Measurements from ENCODE around the gene IRF8. TPM values are rescaled to one million over a fixed set of nuclear protein-coding genes. Genes with fewer than 3 reads are reported as not detected.
"Not testable (repeated sequence)": the region's sequence is repeated elsewhere in the genome, so short reads cannot be mapped to it uniquely, and the experiment has no call there.

The IRF8 gene
- total RNA-seq, 2 donors from 2014 or later, result 6.2 to 8.2 TPM

DNA sequence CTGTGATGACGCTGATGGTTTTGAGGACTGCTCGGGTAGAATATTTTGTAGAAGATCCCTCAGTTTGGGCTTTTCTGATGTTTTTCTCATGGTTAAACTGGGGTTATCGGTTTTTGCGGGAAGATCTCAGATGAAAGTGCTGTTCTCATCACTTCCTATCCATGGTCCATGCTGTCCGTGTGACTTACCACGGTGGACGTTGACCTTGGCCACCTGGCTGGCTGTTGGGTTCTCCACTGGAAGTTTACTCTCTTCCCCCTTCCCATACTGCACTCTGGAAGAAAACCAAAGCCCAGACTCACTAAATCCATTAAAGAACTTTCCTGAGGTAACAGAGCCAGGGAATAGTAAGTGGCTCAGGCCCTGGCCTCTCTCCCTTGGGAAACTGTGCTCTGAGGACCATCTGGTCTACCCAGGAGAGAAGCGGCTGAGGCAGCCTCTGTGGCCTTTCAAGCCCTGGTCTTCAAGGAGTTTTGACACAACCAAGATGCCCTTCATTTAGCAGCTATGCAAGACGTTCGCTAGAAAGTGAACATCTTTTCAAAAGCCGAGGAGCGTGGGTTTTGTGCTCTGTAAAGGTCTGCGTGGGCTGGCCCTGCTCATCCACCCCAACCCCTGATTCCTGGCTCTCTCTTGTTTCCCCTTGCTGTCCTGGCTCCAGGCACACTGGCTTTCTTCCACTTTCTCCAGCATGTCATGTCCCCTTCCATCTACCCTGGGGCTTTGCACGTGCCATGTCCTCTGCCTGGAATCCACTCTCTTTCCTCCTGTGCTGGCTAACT lies 43.1 kb downstream of the IRF8 start:
- Histone ChIP-seq H3K4me1 (no peaks in the 10 kb centered on the region), H3K4me3 (no peak overlapping the region), H3K36me3 (replicated peaks in 1 of 2; ENCODE audit: insufficient read depth in 1 of 2, low read depth in 2 of 2) (no peaks in the 10 kb centered on the region), H3K27ac (no peak overlapping the region), H3K27me3 (no peaks in the 10 kb centered on the region), H3K9me3 (no peaks in the 10 kb centered on the region)
- TF ChIP-seq POLR2A (IDR thresholded peaks at IDR 0.05) (no peak), CTCF (IDR thresholded peaks at IDR 0.05) (no peak)
- intact Hi-C loops (cut with DNase I), result no loop called here
- ATAC-seq, result no peak
- 60 to 62% methylated on average over 14 of the region's 14 CpGs for WGBS, 2 donors
- no peak for DNase-seq

- ATAC-seq; intact Hi-C loops (cut with DNase I): not testable (repeated sequence)
Observed at GRCh38 chr16:85942659-85943058, 43.7 kb downstream of the IRF8 start.

DNA sequence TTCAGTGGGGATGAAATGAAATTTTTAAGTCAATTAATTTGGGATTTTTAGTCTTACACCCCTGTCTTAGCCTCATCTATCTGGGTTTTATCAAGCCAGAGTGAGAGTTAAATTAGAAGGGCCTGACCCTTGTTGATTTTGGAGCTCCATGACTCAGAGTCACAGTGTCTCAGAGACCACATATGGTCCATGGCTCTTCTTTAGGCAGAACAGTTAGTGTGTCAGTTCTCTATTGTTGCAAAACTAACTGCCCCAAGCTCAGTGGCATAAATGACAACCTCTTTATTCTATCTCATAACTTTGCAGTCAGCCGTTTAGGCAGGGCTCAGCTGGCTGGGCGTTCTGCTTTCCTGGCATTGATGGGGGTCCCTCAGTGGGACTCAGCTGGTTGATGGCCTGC lies 44.7 kb downstream of the IRF8 start:
- no peak overlapping the region for H3K4me3 ChIP-seq
- H3K36me3 ChIP-seq (replicated peaks in 1 of 2; ENCODE audit: insufficient read depth in 1 of 2, low read depth in 2 of 2), result no peaks in the 10 kb centered on the region
- DNase-seq, result no peak
- ATAC-seq, result no peak
- no peaks in the 10 kb centered on the region for H3K27me3 ChIP-seq
- no peaks in the 10 kb centered on the region for H3K9me3 ChIP-seq
- H3K4me1 ChIP-seq, result no peaks in the 10 kb centered on the region
- 52 to 68% methylated on average over 2 of the region's 2 CpGs for WGBS, 2 donors
- intact Hi-C loops (cut with DNase I), result no loop called here
- no peak for TF ChIP-seq CTCF (IDR thresholded peaks at IDR 0.05)
- TF ChIP-seq POLR2A (IDR thresholded peaks at IDR 0.05), result no peak
- H3K27ac ChIP-seq, result no peak overlapping the region

More at GRCh38 chr16:85942659-85943058, 43.7 kb downstream of the IRF8 start:
- not testable (repeated sequence) for H3K27me3 ChIP-seq; H3K4me3 ChIP-seq; H3K9me3 ChIP-seq; H3K27ac ChIP-seq; H3K36me3 ChIP-seq (replicated peaks in 1 of 2; ENCODE audit: insufficient read depth in 1 of 2, low read depth in 2 of 2); H3K4me1 ChIP-seq; DNase-seq
- 80% methylated on average over 10 of the region's 10 CpGs for WGBS, 2 donors

GRCh38 chr16:85944572-85945423 lies 45.8 kb downstream of the IRF8 start:
- WGBS, 2 donors, result 65 to 68% methylated on average over 7 of the region's 7 CpGs
- TF ChIP-seq CTCF (IDR thresholded peaks at IDR 0.05) (no peak), POLR2A (IDR thresholded peaks at IDR 0.05) (no peak)
- intact Hi-C loops (cut with DNase I), result no loop called here
- ATAC-seq, result no peak
- Histone ChIP-seq H3K27ac (no peak overlapping the region), H3K27me3 (no peaks in the 10 kb centered on the region), H3K4me3 (no peak overlapping the region), H3K36me3 (replicated peaks in 1 of 2; ENCODE audit: insufficient read depth in 1 of 2, low read depth in 2 of 2) (no peaks in the 10 kb centered on the region), H3K4me1 (no peaks in the 10 kb centered on the region), H3K9me3 (no peaks in the 10 kb centered on the region)
- no peak for DNase-seq

GRCh38 chr16:85945424-85945751 lies 46.4 kb downstream of the IRF8 start:
- ATAC-seq (no peak), DNase-seq (no peak)
- no peaks in the 10 kb centered on the region for H3K9me3 ChIP-seq
- H3K4me1 ChIP-seq, result no peaks in the 10 kb centered on the region
- no peaks in the 10 kb centered on the region for H3K36me3 ChIP-seq (replicated peaks in 1 of 2; ENCODE audit: insufficient read depth in 1 of 2, low read depth in 2 of 2)
- no peak overlapping the region for H3K27ac ChIP-seq
- no peak overlapping the region for H3K4me3 ChIP-seq
- intact Hi-C loops (cut with DNase I), result no loop called here
- H3K27me3 ChIP-seq, result no peaks in the 10 kb centered on the region
- 61 to 64% methylated on average over 10 to 11 of the region's 11 CpGs for WGBS, 2 donors
- TF ChIP-seq CTCF (IDR thresholded peaks at IDR 0.05) (no peak), POLR2A (IDR thresholded peaks at IDR 0.05) (no peak)
